Dendritic cell treated with granulocyte-macrophage colony-stimulating factor and Interleukin-4, amounts not matched to agents 40 ng/mL and 50 ng/mL, for 4 days (primary cell): ENCODE results near the gene SEZ6L2.

Experiments used
- H3K27ac Mint-ChIP-seq: one replicate; pipeline ENCODE4 v1.8.0; 2022; ENCODE audit warnings: mild to moderate bottlenecking, mixed read lengths
- H3K27me3 Mint-ChIP-seq: one replicate; pipeline ENCODE4 v1.8.0; 2022; ENCODE audit warnings: mild to moderate bottlenecking, mixed read lengths
- H3K36me3 Mint-ChIP-seq: one replicate; pipeline ENCODE4 v1.8.0; 2022; ENCODE audit warnings: low read depth, mixed read lengths
- H3K4me1 Mint-ChIP-seq: one replicate; pipeline ENCODE4 v1.8.0; 2022; ENCODE audit warnings: low read depth, mixed read lengths
- H3K4me3 Mint-ChIP-seq: one replicate; pipeline ENCODE4 v1.8.0; 2022; ENCODE audit warnings: mild to moderate bottlenecking, moderate library complexity, mixed read lengths
- H3K9me3 Mint-ChIP-seq: one replicate; pipeline ENCODE4 v1.8.0; 2022; ENCODE audit warnings: mixed read lengths
- intact Hi-C: fragments of 100-400 bp; cut with micrococcal nuclease; formaldehyde crosslinking; loops from one replicate; pipeline ENCODE4 v1.15.0; 2022

The SEZ6L2 gene

DNA sequence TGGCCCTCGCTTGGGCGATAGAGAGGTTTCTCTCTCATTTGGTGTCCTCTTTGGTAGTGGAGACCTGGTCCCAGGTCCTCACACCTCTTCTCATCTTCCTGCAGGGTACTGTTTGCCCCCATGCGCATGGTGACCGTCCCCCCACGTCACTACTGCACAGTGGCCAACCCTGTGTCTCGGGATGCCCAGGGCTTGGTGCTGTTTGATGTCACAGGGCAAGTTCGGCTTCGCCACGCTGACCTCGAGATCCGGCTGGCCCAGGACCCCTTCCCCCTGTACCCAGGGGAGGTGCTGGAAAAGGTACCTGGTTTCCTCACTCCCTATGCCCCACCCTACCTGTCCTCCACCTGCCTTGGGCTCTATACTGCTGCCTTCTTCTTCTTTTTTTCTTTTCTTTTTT, 68.6 kb downstream of the SEZ6L2 start:
- H3K4me1 Mint-ChIP-seq, result peaks cover 7% of the 10 kb centered on the region
- H3K27ac Mint-ChIP-seq, result no peak overlapping the region
- H3K9me3 Mint-ChIP-seq, result no peaks in the 10 kb centered on the region
- H3K27me3 Mint-ChIP-seq, result no peaks in the 10 kb centered on the region
- no peak overlapping the region for H3K4me3 Mint-ChIP-seq
- H3K36me3 Mint-ChIP-seq, result peaks cover 78% of the 10 kb centered on the region
- intact Hi-C loops, result no loop called here

DNA sequence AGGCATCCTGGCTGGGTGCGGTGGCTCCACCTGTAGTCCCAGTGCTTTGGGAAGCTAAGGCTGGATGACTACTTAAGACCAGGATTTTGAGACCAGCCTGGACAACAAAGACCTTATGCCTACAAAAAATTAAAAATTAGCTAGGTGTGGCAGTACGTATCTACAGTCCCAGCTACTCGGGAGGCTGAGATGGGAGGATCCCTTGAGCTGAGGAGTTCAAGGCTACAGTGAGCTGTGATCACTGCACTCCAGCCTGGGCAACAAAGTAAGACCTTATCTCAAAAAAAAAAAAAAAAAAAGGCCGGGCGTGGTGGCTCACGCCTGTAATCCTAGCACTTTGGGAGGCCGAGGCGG, 73.0 kb downstream of the SEZ6L2 start:
- peaks cover 59% of the 10 kb centered on the region for H3K36me3 Mint-ChIP-seq
- no peak overlapping the region for H3K27ac Mint-ChIP-seq
- H3K27me3 Mint-ChIP-seq, result no peaks in the 10 kb centered on the region
- H3K4me3 Mint-ChIP-seq, result no peak overlapping the region
- H3K9me3 Mint-ChIP-seq, result no peaks in the 10 kb centered on the region
- intact Hi-C loops, result no loop called here
- peaks cover 34% of the 10 kb centered on the region for H3K4me1 Mint-ChIP-seq

DNA sequence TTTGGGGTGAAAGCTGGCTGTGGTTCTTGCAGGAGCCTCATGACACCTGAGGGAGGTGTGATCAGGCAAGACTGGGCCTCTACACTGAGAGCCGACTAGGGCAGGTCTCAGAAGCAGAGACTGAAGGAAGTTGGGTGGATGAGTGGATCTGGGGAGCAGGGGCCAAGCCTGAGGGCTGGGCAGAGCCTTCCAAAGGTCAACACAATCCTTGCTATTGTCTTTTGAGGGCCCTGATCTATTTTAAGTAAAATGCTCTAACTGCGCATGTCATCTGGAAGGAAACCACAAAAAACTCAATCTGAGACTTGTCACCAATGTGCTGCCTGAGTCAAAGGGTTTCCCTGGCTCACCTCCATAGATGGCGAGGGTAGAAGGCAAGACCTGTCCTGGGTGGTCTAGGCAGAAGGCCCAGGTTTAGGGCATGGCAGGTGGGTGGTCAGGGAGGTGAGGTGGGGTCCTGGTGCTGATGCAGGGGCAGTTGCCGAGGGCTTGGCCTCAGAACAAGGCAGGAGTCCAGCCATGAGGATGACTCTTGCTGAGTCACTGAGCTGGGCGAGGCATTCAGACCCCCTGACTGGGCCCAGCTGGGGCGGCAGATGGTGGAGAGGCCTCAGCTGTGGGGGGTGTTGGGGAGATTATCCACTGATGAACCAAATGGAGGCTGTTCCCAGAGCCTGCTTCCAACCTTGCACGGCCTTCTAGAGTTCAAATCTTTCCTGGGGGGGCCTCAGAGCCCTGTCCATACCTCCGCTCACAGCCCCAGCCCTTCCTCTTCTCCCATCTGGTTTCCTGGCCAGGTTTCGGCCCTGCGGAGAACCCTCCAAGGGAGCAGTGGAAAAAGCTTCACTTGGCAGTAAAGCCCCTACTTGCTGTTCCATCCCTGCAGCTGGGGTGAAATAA, 74.0 kb downstream of the SEZ6L2 start:
- Mint-ChIP-seq H3K27ac (no peak overlapping the region), H3K4me3 (no peak overlapping the region), H3K9me3 (no peaks in the 10 kb centered on the region), H3K36me3 (peaks cover 56% of the 10 kb centered on the region), H3K27me3 (no peaks in the 10 kb centered on the region), H3K4me1 (peaks cover 40% of the 10 kb centered on the region)
- intact Hi-C loops, result no loop called here

GRCh38 chr16:29824589-29825144, 74.7 kb downstream of the SEZ6L2 start:
- intact Hi-C loops, result loop anchor here (5.0 kb wide), 1 partner anchor 38 kb away; the partner anchor contains the start of gene CDIPT
- no peak overlapping the region for H3K4me3 Mint-ChIP-seq
- peaks cover 56% of the 10 kb centered on the region for H3K36me3 Mint-ChIP-seq
- no peaks in the 10 kb centered on the region for H3K9me3 Mint-ChIP-seq
- peaks cover 45% of the 10 kb centered on the region for H3K4me1 Mint-ChIP-seq
- no peaks in the 10 kb centered on the region for H3K27me3 Mint-ChIP-seq
- no peak overlapping the region for H3K27ac Mint-ChIP-seq

GRCh38 chr16:29821643-29822115, 77.7 kb downstream of the SEZ6L2 start:
- H3K27me3 Mint-ChIP-seq, result no peaks in the 10 kb centered on the region
- H3K4me1 Mint-ChIP-seq, result peaks cover 67% of the 10 kb centered on the region
- peaks cover 71% of the 10 kb centered on the region for H3K36me3 Mint-ChIP-seq
- H3K9me3 Mint-ChIP-seq, result no peaks in the 10 kb centered on the region
- peak overlapping the region; percentile 94 for H3K4me3 Mint-ChIP-seq
- H3K27ac Mint-ChIP-seq, result peak overlapping the region; percentile 95
- intact Hi-C loops, result loop anchor here (5.0 kb wide), 1 partner anchor 41 kb away; the partner anchor contains the start of gene CDIPT
